Transverse colon (tissue), 4 donors: Measurements from ENCODE around the gene PLA2G7. TPM values are rescaled to one million over a fixed set of nuclear protein-coding genes. Genes with fewer than 3 reads are reported as not detected.

Experiments
- DNase-seq: peaks from one replicate; pipeline ENCODE4 v3.0.0-alpha.2; 2019
- H3K27ac ChIP-seq, 4 donors: fragments of 200-600 bp; sonication (generic); 2 replicates each; pipeline ENCODE4 v1.5.1; 2016 to 2018; ENCODE audit warnings: inconsistent platforms in 4 of 4
- H3K27me3 ChIP-seq: fragments of 200-600 bp; sonication (generic); 2 replicates; pipeline ENCODE4 v1.5.1; 2017; ENCODE audit warnings: inconsistent platforms
- H3K36me3 ChIP-seq, 4 donors: fragments of 200-600 bp; sonication (generic); 2 replicates each; pipeline ENCODE4 v1.5.1; 2017 to 2019; ENCODE audit warnings: inconsistent platforms in 4 of 4
- H3K4me1 ChIP-seq, 4 donors: fragments of 200-600 bp; sonication (generic); 2 replicates each; pipeline ENCODE4 v1.5.1; 2017 to 2020; ENCODE audit warnings: inconsistent platforms in 4 of 4
- H3K4me3 ChIP-seq, 4 donors: fragments of 200-600 bp; sonication (generic); 1 replicate in 1 of 4; 2 replicates in 3 of 4; pipeline versions ENCODE4 v1.5.1 to v1.6.1; 2017 to 2019; ENCODE audit warnings: inconsistent platforms in 4 of 4
- H3K9me3 ChIP-seq, 2 donors: fragments of 200-600 bp; sonication (generic); 2 replicates each; pipeline ENCODE4 v1.5.1; 2017 to 2019; ENCODE audit warnings: inconsistent platforms in 2 of 2
- EP300 ChIP-seq: sonication (generic); formaldehyde crosslinking; IDR thresholded peaks from one replicate; pipeline ENCODE4 v1.6.1; 2017; ENCODE audit warnings: antibody characterized with exemption, low read depth
- POLR2A ChIP-seq: fragments of 450-650 bp; IDR thresholded peaks from one replicate; pipeline ENCODE4 v1.6.1; 2016; ENCODE audit warnings: antibody characterized with exemption, mild to moderate bottlenecking, moderate library complexity
- POLR2AphosphoS5 ChIP-seq, 3 donors: sonication (generic); formaldehyde crosslinking; IDR thresholded peaks; one replicate each; pipeline ENCODE4 v1.6.1; 2016; ENCODE audit warnings: antibody characterized with exemption in 3 of 3
- WGBS, 2 donors: methylation state at CpG; one replicate each; pipeline ENCODE4 v1.1.5; 2018; ENCODE audit warnings: low coverage in 1 of 2; 5-methylcytosine and 5-hydroxymethylcytosine counted together
- in situ Hi-C, 4 donors: fragments of 200-750 bp; cut with MboI; loops; one replicate each; pipeline versions ENCODE4 v1.15.0 to v1.15.1; 2017; ENCODE audit warnings: low sequenced_read_pairs in 3 of 4, low pct_ligation_motif_present in 1 of 4, low pct_unique_long_range_greater_than_20kb in 1 of 4
- intact Hi-C: fragments of 100-400 bp; cut with DNase I; formaldehyde crosslinking; loops from one replicate; pipeline ENCODE4 v1.15.1; 2023; ENCODE audit warnings: low total_unique reads
- total RNA-seq, 4 donors: library from RNA; depleted of rRNA; stranded (reverse); fragments of >200 nt; gene quantifications; one replicate each; pipeline ENCODE4 v1.1.0, GENCODE V29; 2016
- TF ChIP-seq, protein P1 (sequence below), 5 experiments: fragments of 200-600 bp in 3 of 5; fragments of 450-650 bp in 2 of 5; sonication (generic) in 3 of 5; IDR thresholded peaks; 1 replicate in 2 of 5; 2 replicates in 3 of 5; pipeline ENCODE4 v1.5.1; 2016 to 2017; ENCODE audit warnings: antibody characterized with exemption in 5 of 5, inconsistent platforms in 3 of 5, mild to moderate bottlenecking in 2 of 5, moderate library complexity in 1 of 5

PLA2G7 gene
- total RNA-seq, 4 donors from 2014 or later: 0.14 to 3.0 (median 1.4) TPM; not detected in 1

DNA sequence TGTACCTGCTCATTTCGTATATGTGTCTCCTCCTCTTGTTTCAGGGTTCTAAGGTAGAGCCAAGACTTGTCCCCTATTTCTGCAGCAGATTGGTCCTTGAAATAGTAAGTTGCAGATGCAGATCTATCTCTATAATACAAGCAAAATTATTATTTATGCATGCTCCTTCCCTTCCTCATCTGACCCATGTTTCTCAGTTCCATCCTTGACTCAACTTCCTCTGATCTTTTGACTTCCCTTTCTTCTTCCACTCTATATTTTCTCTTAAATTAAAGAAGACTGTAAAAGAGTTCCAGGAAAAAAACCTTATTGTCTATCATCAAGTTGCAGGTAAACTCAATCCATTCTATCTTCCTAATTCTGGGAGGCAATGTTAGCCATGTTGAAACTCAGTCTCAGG lies 23.7 kb downstream of the PLA2G7 start:
- TF ChIP-seq EP300: no peak
- TF ChIP-seq, protein P1, sequence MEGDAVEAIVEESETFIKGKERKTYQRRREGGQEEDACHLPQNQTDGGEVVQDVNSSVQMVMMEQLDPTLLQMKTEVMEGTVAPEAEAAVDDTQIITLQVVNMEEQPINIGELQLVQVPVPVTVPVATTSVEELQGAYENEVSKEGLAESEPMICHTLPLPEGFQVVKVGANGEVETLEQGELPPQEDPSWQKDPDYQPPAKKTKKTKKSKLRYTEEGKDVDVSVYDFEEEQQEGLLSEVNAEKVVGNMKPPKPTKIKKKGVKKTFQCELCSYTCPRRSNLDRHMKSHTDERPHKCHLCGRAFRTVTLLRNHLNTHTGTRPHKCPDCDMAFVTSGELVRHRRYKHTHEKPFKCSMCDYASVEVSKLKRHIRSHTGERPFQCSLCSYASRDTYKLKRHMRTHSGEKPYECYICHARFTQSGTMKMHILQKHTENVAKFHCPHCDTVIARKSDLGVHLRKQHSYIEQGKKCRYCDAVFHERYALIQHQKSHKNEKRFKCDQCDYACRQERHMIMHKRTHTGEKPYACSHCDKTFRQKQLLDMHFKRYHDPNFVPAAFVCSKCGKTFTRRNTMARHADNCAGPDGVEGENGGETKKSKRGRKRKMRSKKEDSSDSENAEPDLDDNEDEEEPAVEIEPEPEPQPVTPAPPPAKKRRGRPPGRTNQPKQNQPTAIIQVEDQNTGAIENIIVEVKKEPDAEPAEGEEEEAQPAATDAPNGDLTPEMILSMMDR (IDR thresholded peaks at IDR 0.05): no peak
- TF ChIP-seq POLR2AphosphoS5 (IDR thresholded peaks at IDR 0.05): no peak
- TF ChIP-seq POLR2A: no peak
- no peak overlapping the region for H3K27ac ChIP-seq
- H3K27me3 ChIP-seq: no peaks in the 10 kb centered on the region
- intact Hi-C loops (no loop called here), in situ Hi-C loops (no loop called here)
- no peaks in the 10 kb centered on the region for H3K36me3 ChIP-seq
- DNase-seq: no peak
- no peaks in the 10 kb centered on the region for H3K9me3 ChIP-seq
- WGBS, 2 donors: 73 to 86% methylated on average over 1 of the region's 1 CpG
- H3K4me3 ChIP-seq: no peak overlapping the region
- H3K4me1 ChIP-seq: no peaks in the 10 kb centered on the region

DNA sequence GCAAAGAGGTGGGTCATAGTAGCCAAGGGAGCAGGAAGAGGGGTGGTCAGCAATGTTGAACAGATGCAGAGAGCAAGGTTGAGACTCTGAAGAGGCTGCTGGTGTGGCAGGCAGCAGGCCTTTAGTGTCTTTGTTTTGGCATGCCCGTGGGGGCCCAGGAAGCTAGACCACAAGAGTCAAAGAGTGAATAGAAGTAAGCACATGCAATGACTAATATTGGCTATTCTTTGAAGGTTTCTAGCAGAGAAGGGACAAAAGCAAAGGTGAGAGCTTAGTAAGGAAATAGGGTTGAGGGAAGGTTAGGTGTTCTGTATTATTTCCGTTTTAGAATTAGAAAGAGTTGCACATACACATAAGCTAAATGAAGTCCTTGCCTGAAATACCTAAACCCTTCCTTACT lies 28.7 kb downstream of the PLA2G7 start:
- H3K36me3 ChIP-seq: no peaks in the 10 kb centered on the region
- H3K27me3 ChIP-seq: no peaks in the 10 kb centered on the region
- no peak for DNase-seq
- 69 to 82% methylated on average over 2 of the region's 2 CpGs for WGBS, 2 donors
- no peaks in the 10 kb centered on the region for H3K9me3 ChIP-seq
- no peak overlapping the region for H3K4me3 ChIP-seq
- in situ Hi-C loops (no loop called here), intact Hi-C loops (no loop called here)
- no peaks in the 10 kb centered on the region for H3K4me1 ChIP-seq
- no peak overlapping the region for H3K27ac ChIP-seq
- TF ChIP-seq POLR2A: no peak
- TF ChIP-seq POLR2AphosphoS5 (IDR thresholded peaks at IDR 0.05): no peak
- no peak for TF ChIP-seq EP300
- TF ChIP-seq, protein P1 (IDR thresholded peaks at IDR 0.05): no peak

DNA sequence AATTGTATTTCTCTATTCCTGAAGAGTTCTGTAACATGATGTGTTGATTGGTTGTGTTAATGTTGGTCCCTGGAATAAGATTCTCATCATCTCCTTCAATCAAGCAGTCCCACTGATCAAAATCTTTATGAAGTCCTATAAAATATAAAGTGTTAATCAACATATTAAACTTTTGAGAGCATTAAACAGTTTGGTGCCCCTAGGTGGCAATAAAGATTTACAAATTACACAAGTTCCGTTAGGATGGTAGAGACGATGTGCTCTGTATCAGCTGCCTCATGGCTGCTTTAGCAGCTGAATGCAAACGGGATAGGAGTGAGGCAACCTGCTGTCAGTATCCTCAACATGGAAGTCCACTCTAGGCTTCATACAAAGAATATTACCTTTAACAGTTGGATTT lies 30.6 kb downstream of the PLA2G7 start:
- H3K27me3 ChIP-seq: no peaks in the 10 kb centered on the region
- no peak overlapping the region for H3K27ac ChIP-seq
- in situ Hi-C loops (no loop called here), intact Hi-C loops (no loop called here)
- no peaks in the 10 kb centered on the region for H3K9me3 ChIP-seq
- 4 to 7% methylated on average over 3 of the region's 3 CpGs for WGBS, 2 donors
- TF ChIP-seq EP300 (no peak), POLR2A (no peak), POLR2AphosphoS5 (IDR thresholded peaks at IDR 0.05) (no peak)
- TF ChIP-seq, protein P1 (IDR thresholded peaks at IDR 0.05): no peak
- no peak for DNase-seq
- no peaks in the 10 kb centered on the region for H3K36me3 ChIP-seq
- H3K4me3 ChIP-seq: no peak overlapping the region
- H3K4me1 ChIP-seq: no peaks in the 10 kb centered on the region

DNA sequence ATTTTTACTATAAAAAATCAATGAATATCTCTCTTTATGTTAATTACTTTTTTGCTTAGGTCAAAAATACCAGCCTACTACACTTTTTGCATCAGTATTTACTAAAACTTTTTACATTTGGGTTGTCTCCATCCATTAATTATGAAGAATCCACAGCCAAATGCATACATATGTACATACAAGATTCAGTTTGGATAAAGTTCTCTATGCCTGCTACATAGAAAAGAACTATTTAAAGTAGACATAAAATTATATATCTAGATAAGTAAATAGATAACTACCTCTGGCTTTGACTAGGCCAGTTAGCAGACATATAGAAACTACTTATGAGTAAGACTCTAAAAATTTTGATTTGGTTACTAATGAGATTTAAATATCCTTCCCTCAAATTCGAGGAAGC lies 35.2 kb downstream of the PLA2G7 start:
- no peaks in the 10 kb centered on the region for H3K27me3 ChIP-seq
- no peak overlapping the region for H3K4me3 ChIP-seq
- no peaks in the 10 kb centered on the region for H3K36me3 ChIP-seq
- no peaks in the 10 kb centered on the region for H3K9me3 ChIP-seq
- DNase-seq: no peak
- in situ Hi-C loops: no loop called here
- TF ChIP-seq POLR2AphosphoS5 (IDR thresholded peaks at IDR 0.05): no peak
- 66 to 67% methylated on average over 1 of the region's 1 CpG for WGBS, 2 donors
- H3K4me1 ChIP-seq: no peaks in the 10 kb centered on the region
- H3K27ac ChIP-seq: no peak overlapping the region
- intact Hi-C loops: no loop called here

DNA sequence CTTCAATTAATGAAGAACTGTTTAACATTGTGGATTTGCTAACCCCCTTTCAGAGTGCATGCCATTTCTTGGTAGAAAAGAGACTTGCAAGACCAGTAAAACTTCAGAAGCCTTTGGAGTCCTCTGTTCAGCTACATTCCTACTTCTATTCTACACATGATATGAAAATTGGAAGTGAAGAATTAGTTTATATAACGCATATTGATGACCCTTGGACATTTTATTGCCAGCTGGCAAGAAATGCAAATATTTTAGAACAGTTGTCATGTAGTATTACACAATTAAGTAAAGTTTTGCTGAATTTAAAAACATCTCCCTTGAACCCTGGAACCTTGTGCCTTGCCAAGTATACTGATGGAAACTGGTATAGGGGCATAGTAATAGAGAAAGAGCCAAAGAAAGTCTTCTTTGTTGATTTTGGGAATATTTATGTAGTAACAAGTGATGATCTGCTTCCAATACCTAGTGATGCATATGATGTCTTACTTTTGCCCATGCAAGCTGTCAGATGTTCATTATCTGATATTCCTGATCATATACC lies 44.2 kb downstream of the PLA2G7 start:
- in situ Hi-C loops: no loop called here

More for the DNA sequence above, 44.2 kb downstream of the PLA2G7 start:
- Histone ChIP-seq H3K9me3 (no peaks in the 10 kb centered on the region), H3K4me1 (no peaks in the 10 kb centered on the region), H3K27ac (no peak overlapping the region), H3K4me3 (no peak overlapping the region), H3K36me3 (no peaks in the 10 kb centered on the region), H3K27me3 (no peaks in the 10 kb centered on the region)
- WGBS, 2 donors: 47 to 75% methylated on average over 1 of the region's 1 CpG
- intact Hi-C loops: no loop called here
- no peak for TF ChIP-seq POLR2AphosphoS5 (IDR thresholded peaks at IDR 0.05)
- no peak for TF ChIP-seq POLR2A
- no peak for TF ChIP-seq EP300
- TF ChIP-seq, protein P1 (IDR thresholded peaks at IDR 0.05): no peak
- no peak for DNase-seq
